Measurements from ENCODE around the gene FCRL2. TPM values are rescaled to one million over a fixed set of nuclear protein-coding genes. Genes with fewer than 3 reads are reported as not detected.
A peak's percentile ranks its signal among the peaks of the same experiment; 100 is the strongest.

Gene FCRL2
- total RNA-seq, 4 donors from 2014 or later = not detected

DNA sequence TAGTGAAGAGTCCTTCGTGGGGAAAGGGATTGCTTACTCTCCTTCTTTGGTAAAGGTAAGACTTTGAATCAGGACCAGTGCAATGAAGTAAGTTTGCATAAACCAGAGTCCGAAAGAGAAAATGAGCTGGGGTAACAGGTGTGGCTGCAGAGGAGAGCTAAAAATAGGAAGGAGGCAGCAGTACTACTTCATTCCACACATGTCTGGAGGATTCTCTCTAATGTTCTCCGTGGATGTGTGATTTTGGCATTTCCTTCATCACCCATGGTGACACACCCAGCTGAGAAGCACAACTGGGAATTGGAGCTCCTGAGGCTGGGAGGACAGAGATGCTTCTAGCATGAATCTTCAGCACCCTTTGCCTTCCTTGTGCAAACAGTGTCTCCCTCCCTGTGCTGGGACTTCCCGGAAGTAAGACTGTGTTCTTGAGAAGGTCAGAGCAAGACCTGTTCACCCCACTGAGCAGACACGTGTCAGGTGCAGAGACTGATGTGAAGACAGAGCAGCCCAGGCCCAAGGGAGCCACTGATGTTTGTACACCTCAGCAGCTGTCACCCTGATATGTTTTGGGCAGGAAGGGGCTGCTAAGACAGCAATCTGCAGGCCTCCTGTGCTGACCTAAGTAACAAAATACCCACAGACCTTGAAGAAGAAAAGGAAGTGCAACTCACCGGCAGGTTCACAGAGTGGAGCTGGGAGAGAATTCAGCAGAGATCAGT is 29.7 kb upstream of the FCRL2 start:
- 61 to 63% methylated on average over 6 of the region's 6 CpGs for WGBS, 2 donors
- no peak overlapping the region for H3K4me3 ChIP-seq (ENCODE audit: low read depth, poor library complexity, severe bottlenecking)
- DNase-seq (ENCODE audit: low spot score in 2 of 2) = peak in 1 of 2 donors; percentile 36
- TF ChIP-seq, protein P1, sequence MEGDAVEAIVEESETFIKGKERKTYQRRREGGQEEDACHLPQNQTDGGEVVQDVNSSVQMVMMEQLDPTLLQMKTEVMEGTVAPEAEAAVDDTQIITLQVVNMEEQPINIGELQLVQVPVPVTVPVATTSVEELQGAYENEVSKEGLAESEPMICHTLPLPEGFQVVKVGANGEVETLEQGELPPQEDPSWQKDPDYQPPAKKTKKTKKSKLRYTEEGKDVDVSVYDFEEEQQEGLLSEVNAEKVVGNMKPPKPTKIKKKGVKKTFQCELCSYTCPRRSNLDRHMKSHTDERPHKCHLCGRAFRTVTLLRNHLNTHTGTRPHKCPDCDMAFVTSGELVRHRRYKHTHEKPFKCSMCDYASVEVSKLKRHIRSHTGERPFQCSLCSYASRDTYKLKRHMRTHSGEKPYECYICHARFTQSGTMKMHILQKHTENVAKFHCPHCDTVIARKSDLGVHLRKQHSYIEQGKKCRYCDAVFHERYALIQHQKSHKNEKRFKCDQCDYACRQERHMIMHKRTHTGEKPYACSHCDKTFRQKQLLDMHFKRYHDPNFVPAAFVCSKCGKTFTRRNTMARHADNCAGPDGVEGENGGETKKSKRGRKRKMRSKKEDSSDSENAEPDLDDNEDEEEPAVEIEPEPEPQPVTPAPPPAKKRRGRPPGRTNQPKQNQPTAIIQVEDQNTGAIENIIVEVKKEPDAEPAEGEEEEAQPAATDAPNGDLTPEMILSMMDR (IDR thresholded peaks at IDR 0.05) = no peak
- TF ChIP-seq POLR2A (IDR thresholded peaks at IDR 0.05) = no peak
- intact Hi-C loops (cut with DNase I; ENCODE audit: low total_unique reads) = no loop called here

DNA sequence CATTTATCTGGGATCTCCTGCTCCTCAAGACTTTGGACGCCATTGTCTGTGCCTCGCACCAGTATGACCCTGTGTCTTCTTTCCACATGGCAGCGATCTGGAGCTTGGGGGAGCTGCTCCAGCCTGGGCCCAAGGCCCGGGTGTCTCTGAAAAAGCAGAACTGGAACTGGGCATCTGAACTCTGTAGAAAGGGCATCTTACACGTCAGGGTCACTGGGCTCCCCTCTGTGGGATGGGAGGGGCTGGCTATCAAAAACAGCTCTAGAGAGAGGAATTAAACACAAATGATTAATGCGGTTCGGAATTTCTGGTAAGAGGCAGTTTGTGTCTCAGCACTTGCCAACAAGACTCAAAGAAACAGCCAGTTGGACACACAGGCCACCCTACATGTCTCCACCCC is 26.9 kb upstream of the FCRL2 start:
- peak in 1 of 2 donors; percentile 61 for DNase-seq (ENCODE audit: low spot score in 2 of 2)
- 76 to 77% methylated on average over 7 of the region's 7 CpGs for WGBS, 2 donors

DNA sequence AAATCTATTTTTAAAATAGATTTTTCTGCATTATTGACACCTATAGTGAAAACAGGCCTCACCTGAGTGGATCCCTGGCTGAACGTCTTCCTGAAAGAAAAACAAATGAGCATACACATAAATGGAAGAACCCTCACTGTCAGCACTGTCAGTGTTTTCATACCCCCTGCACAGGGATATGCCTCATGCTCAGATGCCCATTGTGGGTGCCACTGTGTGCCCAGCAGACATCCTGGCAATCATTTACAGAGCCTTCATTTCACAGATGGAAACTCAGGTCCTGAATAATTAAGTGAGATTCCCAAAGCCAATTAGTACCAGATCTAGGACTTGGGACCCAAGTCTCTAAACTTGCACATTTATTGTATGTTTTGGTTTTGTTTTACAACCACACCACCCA is 23.1 kb upstream of the FCRL2 start:
- no peak overlapping the region for H3K4me3 ChIP-seq (ENCODE audit: low read depth, poor library complexity, severe bottlenecking)
- 74 to 77% methylated on average over 1 of the region's 1 CpG for WGBS, 2 donors
- peak in 1 of 2 donors; percentile 14 for DNase-seq (ENCODE audit: low spot score in 2 of 2)
- TF ChIP-seq POLR2A (IDR thresholded peaks at IDR 0.05) = no peak
- TF ChIP-seq, protein P1 (IDR thresholded peaks at IDR 0.05) = no peak
- intact Hi-C loops (cut with DNase I; ENCODE audit: low total_unique reads) = no loop called here

More for the DNA sequence above, 26.9 kb upstream of the FCRL2 start:
- TF ChIP-seq POLR2A (IDR thresholded peaks at IDR 0.05) = no peak
- TF ChIP-seq, protein P1 (IDR thresholded peaks at IDR 0.05) = no peak
- no peak overlapping the region for H3K4me3 ChIP-seq (ENCODE audit: low read depth, poor library complexity, severe bottlenecking)
- intact Hi-C loops (cut with DNase I; ENCODE audit: low total_unique reads) = no loop called here

DNA sequence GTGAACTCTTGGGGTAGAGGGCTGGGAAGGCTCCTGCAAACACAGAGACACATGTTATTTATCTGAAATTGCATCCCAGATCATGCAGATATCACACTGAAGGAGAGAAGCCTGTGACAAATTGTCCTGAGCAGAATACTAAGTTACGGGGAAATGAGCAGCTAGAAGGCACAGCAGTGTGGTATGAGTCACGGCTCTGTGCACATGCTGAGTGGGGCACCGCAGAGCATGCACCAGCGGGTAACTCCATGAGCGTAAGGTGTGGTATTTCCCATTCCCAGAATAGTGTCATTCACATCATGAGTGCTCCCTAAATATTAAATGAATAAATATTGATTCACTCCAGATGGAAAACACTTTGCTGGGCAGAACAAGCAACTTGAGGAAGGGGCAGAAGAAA is 21.3 kb upstream of the FCRL2 start:
- 89 to 92% methylated on average over 5 of the region's 5 CpGs for WGBS, 2 donors
- TF ChIP-seq, protein P1 (IDR thresholded peaks at IDR 0.05) = no peak
- no peak for TF ChIP-seq POLR2A (IDR thresholded peaks at IDR 0.05)
- no peak overlapping the region for H3K4me3 ChIP-seq (ENCODE audit: low read depth, poor library complexity, severe bottlenecking)
- intact Hi-C loops (cut with DNase I; ENCODE audit: low total_unique reads) = no loop called here
- DNase-seq (ENCODE audit: low spot score in 2 of 2) = no peak

DNA sequence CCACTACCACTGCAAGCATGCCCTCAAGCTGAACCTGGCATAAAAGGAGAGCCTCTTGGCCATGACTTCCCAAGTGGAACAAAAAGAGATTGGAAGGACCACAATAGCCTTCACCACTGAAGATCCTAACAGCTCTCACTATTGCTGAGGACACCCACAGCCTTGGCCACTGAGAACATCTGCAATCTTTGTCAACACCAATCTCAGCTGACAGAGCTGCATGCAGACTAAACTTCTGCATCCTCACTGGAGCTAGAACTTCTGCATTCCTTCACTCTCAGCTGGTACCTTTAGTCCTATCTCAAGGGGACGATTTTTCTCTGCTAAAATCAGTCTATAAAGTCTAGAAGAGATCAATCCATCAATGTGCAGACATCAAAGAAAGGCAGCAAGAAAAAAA is 8.3 kb upstream of the FCRL2 start:
- 6 to 17% methylated on average over 1 of the region's 1 CpG for WGBS, 2 donors
- TF ChIP-seq POLR2A (IDR thresholded peaks at IDR 0.05) = no peak
- TF ChIP-seq, protein P1 (IDR thresholded peaks at IDR 0.05) = no peak
- no peak overlapping the region for H3K4me3 ChIP-seq (ENCODE audit: low read depth, poor library complexity, severe bottlenecking)
- no peak for DNase-seq (ENCODE audit: low spot score in 2 of 2)
- intact Hi-C loops (cut with DNase I; ENCODE audit: low total_unique reads) = no loop called here

DNA sequence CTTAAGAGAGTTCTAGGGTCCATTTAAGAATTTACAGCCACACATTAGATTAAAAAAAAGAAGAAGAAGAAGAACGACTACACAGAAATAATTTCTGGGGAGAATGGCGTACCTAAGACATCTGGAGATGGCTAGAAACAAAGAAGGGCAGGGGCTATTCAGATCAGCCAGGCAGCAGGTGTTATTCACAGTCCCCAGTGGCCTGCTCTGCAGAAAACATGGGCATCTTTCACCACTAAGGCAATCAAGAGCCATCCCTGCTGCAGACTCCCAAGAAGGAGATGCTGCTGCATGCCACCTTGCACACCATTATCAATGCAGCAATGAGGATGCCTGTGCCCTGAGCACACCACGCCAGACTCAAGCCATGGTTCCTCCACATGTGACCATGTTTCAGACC is 7.9 kb upstream of the FCRL2 start:
- WGBS, 2 donors = 82 to 90% methylated on average over 3 of the region's 3 CpGs
- TF ChIP-seq POLR2A (IDR thresholded peaks at IDR 0.05) = no peak
- TF ChIP-seq, protein P1 (IDR thresholded peaks at IDR 0.05) = no peak
- H3K4me3 ChIP-seq (ENCODE audit: low read depth, poor library complexity, severe bottlenecking) = no peak overlapping the region
- intact Hi-C loops (cut with DNase I; ENCODE audit: low total_unique reads) = no loop called here
- DNase-seq (ENCODE audit: low spot score in 2 of 2) = no peak

Data from lower leg skin (tissue), 4 donors.